Measurements from ENCODE around the gene ATP9A. TPM values are rescaled to one million over a fixed set of nuclear protein-coding genes. Genes with fewer than 3 reads are reported as not detected.
A peak's percentile ranks its signal among the peaks of the same experiment; 100 is the strongest.

The ATP9A gene
- total RNA-seq, 4 donors from 2014 or later = 52.5 to 72.8 (median 61.7) TPM

DNA sequence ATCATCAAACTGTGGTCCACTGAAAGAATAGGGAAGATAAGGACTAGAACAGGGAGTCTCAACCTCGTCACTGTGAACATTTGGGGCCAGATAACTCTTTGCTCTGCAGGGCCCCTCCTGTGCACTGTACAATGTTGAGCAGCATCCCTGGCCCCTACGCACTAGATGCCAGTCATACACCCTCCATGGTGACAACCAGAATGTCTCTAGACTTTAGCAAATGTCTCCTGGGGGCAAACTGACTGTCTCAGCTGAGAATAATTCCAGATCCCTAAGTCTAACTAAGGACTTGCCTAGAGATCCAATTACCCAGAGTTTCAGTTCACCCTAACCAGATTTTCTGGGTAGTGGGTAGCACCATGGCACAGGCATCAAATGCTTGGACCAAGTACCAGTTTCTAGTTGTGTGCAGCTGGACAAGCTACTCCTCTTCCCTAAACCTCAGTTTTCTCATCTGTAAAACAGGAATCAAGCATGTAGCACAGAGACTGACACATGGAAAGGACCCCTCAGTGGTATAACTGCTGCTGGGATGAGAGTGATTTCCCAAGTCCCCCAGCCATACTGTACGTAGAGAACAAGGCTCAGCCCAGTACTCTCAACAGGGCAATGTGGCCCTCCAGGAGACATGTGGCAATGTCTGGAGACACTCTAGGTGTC lies 138.7 kb downstream of the ATP9A start:
- no peak overlapping the region for H3K4me3 ChIP-seq (replicated peaks in 1 of 3)
- no peak for TF ChIP-seq POLR2A (IDR thresholded peaks at IDR 0.05)
- TF ChIP-seq, protein P1, sequence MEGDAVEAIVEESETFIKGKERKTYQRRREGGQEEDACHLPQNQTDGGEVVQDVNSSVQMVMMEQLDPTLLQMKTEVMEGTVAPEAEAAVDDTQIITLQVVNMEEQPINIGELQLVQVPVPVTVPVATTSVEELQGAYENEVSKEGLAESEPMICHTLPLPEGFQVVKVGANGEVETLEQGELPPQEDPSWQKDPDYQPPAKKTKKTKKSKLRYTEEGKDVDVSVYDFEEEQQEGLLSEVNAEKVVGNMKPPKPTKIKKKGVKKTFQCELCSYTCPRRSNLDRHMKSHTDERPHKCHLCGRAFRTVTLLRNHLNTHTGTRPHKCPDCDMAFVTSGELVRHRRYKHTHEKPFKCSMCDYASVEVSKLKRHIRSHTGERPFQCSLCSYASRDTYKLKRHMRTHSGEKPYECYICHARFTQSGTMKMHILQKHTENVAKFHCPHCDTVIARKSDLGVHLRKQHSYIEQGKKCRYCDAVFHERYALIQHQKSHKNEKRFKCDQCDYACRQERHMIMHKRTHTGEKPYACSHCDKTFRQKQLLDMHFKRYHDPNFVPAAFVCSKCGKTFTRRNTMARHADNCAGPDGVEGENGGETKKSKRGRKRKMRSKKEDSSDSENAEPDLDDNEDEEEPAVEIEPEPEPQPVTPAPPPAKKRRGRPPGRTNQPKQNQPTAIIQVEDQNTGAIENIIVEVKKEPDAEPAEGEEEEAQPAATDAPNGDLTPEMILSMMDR (IDR thresholded peaks at IDR 0.05) = no peak
- no peaks in the 10 kb centered on the region for H3K9me3 ChIP-seq
- H3K27ac ChIP-seq = peak overlapping the region in 1 of 3 donors; percentile 85
- intact Hi-C loops (cut with DNase I) = no loop called here
- no peak for DNase-seq
- WGBS, 2 donors = 64 to 75% methylated on average over 3 of the region's 3 CpGs
- H3K27me3 ChIP-seq = no peaks in the 10 kb centered on the region
- H3K36me3 ChIP-seq = no peaks in the 10 kb centered on the region
- H3K4me1 ChIP-seq = peaks cover 0 to 26% of the 10 kb centered on the region in 2 donors

DNA sequence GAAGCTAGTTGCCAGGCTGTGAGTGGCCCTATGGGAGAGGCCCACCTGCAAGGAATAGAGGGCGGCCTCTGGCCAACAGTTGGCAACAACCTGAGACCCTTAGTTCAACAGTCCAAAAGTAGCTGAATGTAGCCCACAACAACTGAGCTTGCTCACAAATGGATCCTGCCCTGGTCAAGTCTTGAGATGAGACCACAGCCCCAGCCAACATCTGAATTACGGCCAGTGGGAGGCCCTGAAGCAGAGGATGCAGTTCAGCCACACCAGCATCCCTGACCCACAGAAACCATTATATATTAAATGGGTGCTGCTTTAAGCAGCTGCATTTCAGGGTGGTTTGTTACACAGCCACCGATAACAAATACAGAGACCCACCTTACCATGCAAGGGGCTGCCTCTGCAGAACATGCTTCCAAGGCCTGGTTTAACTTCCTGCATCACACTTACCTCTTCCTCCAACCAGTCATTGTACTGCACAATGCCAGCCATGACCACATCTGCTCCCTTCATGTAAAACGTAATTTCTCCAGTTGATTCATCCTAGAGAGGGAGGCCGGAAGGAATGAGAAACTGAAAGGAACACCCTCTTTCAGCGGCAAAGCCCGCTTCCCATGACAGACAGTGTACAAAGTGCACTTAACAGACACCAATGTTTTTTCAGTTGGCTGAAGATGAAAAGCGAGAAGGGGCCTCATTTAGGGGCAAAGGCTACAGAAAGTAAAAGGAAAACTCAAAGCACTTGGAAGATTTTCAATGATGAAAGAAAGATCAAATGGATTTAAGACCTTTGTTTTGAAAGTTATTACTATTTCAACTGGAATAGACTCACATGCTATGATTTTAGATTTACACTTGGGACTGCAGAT lies 139.4 kb downstream of the ATP9A start:
- WGBS, 2 donors = 79 to 85% methylated on average over 8 of the region's 8 CpGs
- DNase-seq = no peak
- peaks cover 0 to 7% of the 10 kb centered on the region in 2 donors for H3K36me3 ChIP-seq

DNA sequence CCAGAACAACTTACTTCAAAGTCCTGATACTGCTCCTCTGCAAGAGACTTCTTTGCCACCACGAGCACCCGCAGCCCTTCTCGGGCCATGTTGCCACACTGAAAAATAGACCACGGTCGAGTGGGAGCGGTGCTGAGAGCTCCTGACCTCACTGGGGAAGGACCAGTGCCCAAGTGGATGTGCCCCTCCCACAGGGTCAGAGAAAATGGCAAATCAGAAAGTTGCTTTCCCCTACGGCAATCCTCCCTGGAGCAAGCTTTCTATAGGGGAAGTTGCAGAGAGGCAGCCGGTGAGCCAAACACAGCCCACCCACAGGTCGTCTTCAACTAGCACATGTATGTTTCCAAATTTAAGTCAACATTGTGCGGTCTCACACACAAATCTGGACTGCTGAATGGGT lies 140.6 kb downstream of the ATP9A start:
- no peaks in the 10 kb centered on the region for H3K27me3 ChIP-seq
- H3K36me3 ChIP-seq = peaks cover 0 to 7% of the 10 kb centered on the region in 2 donors
- no peak overlapping the region for H3K27ac ChIP-seq
- 91 to 94% methylated on average over 10 of the region's 10 CpGs for WGBS, 2 donors
- no peaks in the 10 kb centered on the region for H3K9me3 ChIP-seq
- no peak for TF ChIP-seq POLR2A (IDR thresholded peaks at IDR 0.05)
- DNase-seq = no peak
- intact Hi-C loops (cut with DNase I) = no loop called here
- peaks cover 0 to 24% of the 10 kb centered on the region in 2 donors for H3K4me1 ChIP-seq
- no peak overlapping the region for H3K4me3 ChIP-seq (replicated peaks in 1 of 3)

More for the DNA sequence above, 139.4 kb downstream of the ATP9A start:
- Histone ChIP-seq H3K27me3 (no peaks in the 10 kb centered on the region), H3K4me3 (replicated peaks in 1 of 3) (no peak overlapping the region), H3K4me1 (peaks cover 0 to 26% of the 10 kb centered on the region in 2 donors), H3K9me3 (no peaks in the 10 kb centered on the region), H3K27ac (peak overlapping the region in 1 of 3 donors; percentile 85)
- TF ChIP-seq, protein P1 (IDR thresholded peaks at IDR 0.05) = no peak
- no peak for TF ChIP-seq POLR2A (IDR thresholded peaks at IDR 0.05)
- intact Hi-C loops (cut with DNase I) = no loop called here

DNA sequence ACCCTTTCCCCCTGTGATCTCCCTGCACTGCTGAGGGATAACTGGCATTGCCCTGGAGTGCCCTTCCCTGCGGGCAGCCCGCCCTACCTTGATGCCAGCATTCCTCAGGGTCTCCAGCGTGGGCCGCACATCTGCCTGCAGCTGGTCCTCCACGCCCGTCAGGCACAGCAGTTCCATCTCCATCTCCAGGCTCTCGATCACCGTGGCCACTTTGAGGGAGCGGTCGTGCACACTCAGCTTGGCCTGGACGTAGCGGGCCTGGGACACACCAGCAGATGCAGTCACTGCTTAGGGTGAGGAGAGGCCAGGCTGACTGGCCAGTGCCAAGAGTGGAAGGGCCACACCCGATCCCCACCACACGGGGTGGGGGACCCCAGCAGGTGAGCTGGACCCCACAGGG lies 143.1 kb downstream of the ATP9A start:
- intact Hi-C loops (cut with DNase I) = no loop called here

DNA sequence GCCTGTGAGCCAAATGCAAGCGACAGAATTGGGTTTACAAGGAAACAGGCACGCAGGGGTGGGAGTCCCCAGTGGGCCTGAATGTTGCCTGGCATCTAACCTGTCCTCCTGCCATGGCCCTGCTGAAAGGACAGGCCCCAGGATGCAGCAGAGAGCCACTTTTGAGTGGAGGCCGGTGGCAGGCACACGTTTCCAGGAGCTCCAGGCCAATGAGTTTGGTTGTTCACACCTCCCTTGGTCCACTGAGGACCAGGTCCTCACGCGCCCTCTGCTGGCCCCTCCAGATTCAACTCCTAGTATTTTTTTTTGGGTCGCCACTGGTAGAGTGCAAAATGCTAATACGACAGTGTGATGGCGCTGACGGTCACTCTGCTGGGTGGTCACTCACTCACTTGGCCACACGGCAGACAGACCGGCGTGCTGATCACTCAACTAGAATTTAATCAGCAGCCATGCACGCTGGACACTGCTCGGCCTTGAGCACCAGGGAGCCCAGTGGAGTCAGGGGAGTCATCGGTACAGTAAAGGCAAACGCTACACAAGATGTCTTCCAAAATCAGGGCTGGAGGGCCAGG lies 143.9 kb downstream of the ATP9A start:
- DNase-seq = peak; percentile 42 to 47
- WGBS, 2 donors = 64 to 72% methylated on average over 7 to 15 of the region's 17 CpGs
- peaks cover 0 to 5% of the 10 kb centered on the region in 2 donors for H3K4me1 ChIP-seq
- H3K9me3 ChIP-seq = no peaks in the 10 kb centered on the region
- TF ChIP-seq, protein P1 (IDR thresholded peaks at IDR 0.05) = peak in 4 of 6 experiments; percentile 5 to 50 (median 38)
- TF ChIP-seq POLR2A (IDR thresholded peaks at IDR 0.05) = no peak
- H3K36me3 ChIP-seq = peaks cover 0 to 7% of the 10 kb centered on the region in 2 donors
- no peak overlapping the region for H3K4me3 ChIP-seq (replicated peaks in 1 of 3)
- H3K27me3 ChIP-seq = no peaks in the 10 kb centered on the region
- intact Hi-C loops (cut with DNase I) = no loop called here
- H3K27ac ChIP-seq = no peak overlapping the region

More for the DNA sequence above, 143.1 kb downstream of the ATP9A start:
- DNase-seq = no peak
- peaks cover 0 to 7% of the 10 kb centered on the region in 2 donors for H3K36me3 ChIP-seq
- H3K27ac ChIP-seq = no peak overlapping the region
- H3K4me1 ChIP-seq = peaks cover 0 to 5% of the 10 kb centered on the region in 2 donors
- no peaks in the 10 kb centered on the region for H3K9me3 ChIP-seq
- H3K27me3 ChIP-seq = no peaks in the 10 kb centered on the region
- WGBS, 2 donors = 96 to 98% methylated on average over 12 to 14 of the region's 14 CpGs
- H3K4me3 ChIP-seq (replicated peaks in 1 of 3) = no peak overlapping the region
- TF ChIP-seq, protein P1 (IDR thresholded peaks at IDR 0.05) = no peak
- TF ChIP-seq POLR2A (IDR thresholded peaks at IDR 0.05) = no peak
